Nephron (organoid): ENCODE measurements around the gene GPR18.
A peak's percentile ranks its signal among the peaks of the same experiment; 100 is the strongest.

ENCODE experiments used
- H3K27ac Mint-ChIP-seq, 3 experiments: 2 replicates each; pipeline ENCODE4 v1.8.0; 2020; ENCODE audit warnings: mixed read lengths in 3 of 3, mild to moderate bottlenecking in 2 of 3, moderate library complexity in 1 of 3
- H3K27me3 Mint-ChIP-seq: 2 replicates; pipeline ENCODE4 v1.8.0; 2021; ENCODE audit warnings: low read depth, mild to moderate bottlenecking, moderate library complexity, mixed read lengths
- H3K36me3 Mint-ChIP-seq: 2 replicates; pipeline ENCODE4 v1.8.0; 2020; ENCODE audit warnings: low read depth, mixed read lengths
- H3K4me1 Mint-ChIP-seq: 2 replicates; pipeline ENCODE4 v1.8.0; 2020; ENCODE audit warnings: mixed read lengths
- H3K4me3 Mint-ChIP-seq, 3 experiments: 2 replicates each; pipeline ENCODE4 v1.8.0; 2020; ENCODE audit warnings: mild to moderate bottlenecking in 3 of 3, mixed read lengths in 3 of 3, moderate library complexity in 2 of 3
- H3K9me3 Mint-ChIP-seq: 2 replicates; pipeline ENCODE4 v1.8.0; 2020; ENCODE audit warnings: mixed read lengths
- TF ChIP-seq, protein P1 (sequence below), 3 experiments: fragments of 200-600 bp; sonication (generic); IDR thresholded peaks; one replicate each; pipeline ENCODE4 v1.5.0; 2021; ENCODE audit warnings: antibody characterized with exemption in 3 of 3; ENCODE audit not compliant: unreplicated experiment in 3 of 3

GPR18 gene

GRCh38 chr13:99260216-99260615, 2.0 kb upstream of the GPR18 start:
- Mint-ChIP-seq H3K4me1 (peaks cover 15% of the 10 kb centered on the region), H3K27me3 (no peaks in the 10 kb centered on the region), H3K27ac (no peak overlapping the region), H3K4me3 (no peak overlapping the region), H3K9me3 (no peaks in the 10 kb centered on the region), H3K36me3 (peaks cover 10% of the 10 kb centered on the region)
- TF ChIP-seq, protein P1, sequence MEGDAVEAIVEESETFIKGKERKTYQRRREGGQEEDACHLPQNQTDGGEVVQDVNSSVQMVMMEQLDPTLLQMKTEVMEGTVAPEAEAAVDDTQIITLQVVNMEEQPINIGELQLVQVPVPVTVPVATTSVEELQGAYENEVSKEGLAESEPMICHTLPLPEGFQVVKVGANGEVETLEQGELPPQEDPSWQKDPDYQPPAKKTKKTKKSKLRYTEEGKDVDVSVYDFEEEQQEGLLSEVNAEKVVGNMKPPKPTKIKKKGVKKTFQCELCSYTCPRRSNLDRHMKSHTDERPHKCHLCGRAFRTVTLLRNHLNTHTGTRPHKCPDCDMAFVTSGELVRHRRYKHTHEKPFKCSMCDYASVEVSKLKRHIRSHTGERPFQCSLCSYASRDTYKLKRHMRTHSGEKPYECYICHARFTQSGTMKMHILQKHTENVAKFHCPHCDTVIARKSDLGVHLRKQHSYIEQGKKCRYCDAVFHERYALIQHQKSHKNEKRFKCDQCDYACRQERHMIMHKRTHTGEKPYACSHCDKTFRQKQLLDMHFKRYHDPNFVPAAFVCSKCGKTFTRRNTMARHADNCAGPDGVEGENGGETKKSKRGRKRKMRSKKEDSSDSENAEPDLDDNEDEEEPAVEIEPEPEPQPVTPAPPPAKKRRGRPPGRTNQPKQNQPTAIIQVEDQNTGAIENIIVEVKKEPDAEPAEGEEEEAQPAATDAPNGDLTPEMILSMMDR (IDR thresholded peaks at IDR 0.05; ENCODE audit: unreplicated experiment in 3 of 3), result no peak

GRCh38 chr13:99258946-99259345, 767 bp upstream of the GPR18 start:
- no peaks in the 10 kb centered on the region for H3K27me3 Mint-ChIP-seq
- no peak overlapping the region for H3K27ac Mint-ChIP-seq
- no peaks in the 10 kb centered on the region for H3K9me3 Mint-ChIP-seq
- H3K4me3 Mint-ChIP-seq, result no peak overlapping the region
- TF ChIP-seq, protein P1 (IDR thresholded peaks at IDR 0.05; ENCODE audit: unreplicated experiment in 3 of 3), result no peak
- H3K4me1 Mint-ChIP-seq, result peaks cover 21% of the 10 kb centered on the region
- peaks cover 16% of the 10 kb centered on the region for H3K36me3 Mint-ChIP-seq

GRCh38 chr13:99257291-99257690, 888 bp downstream of the GPR18 start:
- no peak overlapping the region for H3K4me3 Mint-ChIP-seq
- TF ChIP-seq, protein P1 (IDR thresholded peaks at IDR 0.05; ENCODE audit: unreplicated experiment in 3 of 3), result no peak
- peaks cover 9% of the 10 kb centered on the region for H3K4me1 Mint-ChIP-seq
- H3K36me3 Mint-ChIP-seq, result peaks cover 16% of the 10 kb centered on the region
- H3K9me3 Mint-ChIP-seq, result no peaks in the 10 kb centered on the region
- H3K27ac Mint-ChIP-seq, result no peak overlapping the region
- no peaks in the 10 kb centered on the region for H3K27me3 Mint-ChIP-seq

GRCh38 chr13:99256709-99257108, 1.5 kb downstream of the GPR18 start:
- Mint-ChIP-seq H3K27me3 (no peaks in the 10 kb centered on the region), H3K4me1 (peaks cover 9% of the 10 kb centered on the region), H3K9me3 (no peaks in the 10 kb centered on the region), H3K4me3 (no peak overlapping the region), H3K27ac (no peak overlapping the region), H3K36me3 (peaks cover 16% of the 10 kb centered on the region)
- TF ChIP-seq, protein P1 (IDR thresholded peaks at IDR 0.05; ENCODE audit: unreplicated experiment in 3 of 3), result no peak

DNA sequence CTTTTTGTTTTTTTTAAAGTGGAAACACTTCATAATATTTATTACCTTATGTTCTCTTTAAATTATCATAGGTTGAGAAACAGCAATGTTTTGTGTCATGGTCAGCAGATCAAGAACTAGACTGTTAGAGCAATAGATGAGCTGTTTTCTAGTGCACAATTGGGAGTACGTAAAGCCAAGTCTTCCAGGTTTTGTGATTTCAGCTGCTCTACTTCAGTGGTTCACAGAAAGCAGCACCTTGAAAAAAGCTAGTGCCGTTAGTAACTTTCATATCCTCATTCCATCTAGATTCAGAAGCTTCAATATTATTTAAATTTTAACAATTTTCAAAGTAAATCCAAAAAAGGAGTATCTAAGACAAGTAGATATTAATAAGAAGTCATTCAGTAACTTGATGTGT, 1.9 kb downstream of the GPR18 start:
- Mint-ChIP-seq H3K9me3 (no peaks in the 10 kb centered on the region), H3K4me3 (no peak overlapping the region), H3K27ac (no peak overlapping the region), H3K4me1 (peaks cover 9% of the 10 kb centered on the region), H3K27me3 (no peaks in the 10 kb centered on the region), H3K36me3 (peaks cover 18% of the 10 kb centered on the region)
- TF ChIP-seq, protein P1 (IDR thresholded peaks at IDR 0.05; ENCODE audit: unreplicated experiment in 3 of 3), result no peak

DNA sequence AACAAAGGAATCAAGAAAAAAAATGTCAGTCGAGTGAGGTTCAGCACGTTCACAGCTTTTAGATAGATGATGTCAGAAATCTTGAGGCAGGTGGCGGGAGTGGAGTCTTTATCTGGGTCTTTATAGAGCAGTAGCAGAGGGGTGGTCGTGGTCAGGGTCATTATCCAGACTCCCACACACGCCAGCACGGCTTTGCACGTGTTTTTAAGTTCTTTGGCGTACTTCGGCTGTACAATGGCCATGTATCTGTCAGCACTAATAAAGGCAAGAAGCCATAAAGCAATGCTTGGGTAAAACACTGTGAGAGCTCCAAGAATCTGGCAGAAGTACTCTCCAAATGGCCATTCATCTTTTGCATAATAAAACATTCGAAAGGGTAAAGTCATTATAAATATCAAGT, 2.9 kb downstream of the GPR18 start:
- no peak overlapping the region for H3K4me3 Mint-ChIP-seq
- H3K27me3 Mint-ChIP-seq, result no peaks in the 10 kb centered on the region
- peaks cover 9% of the 10 kb centered on the region for H3K4me1 Mint-ChIP-seq
- H3K9me3 Mint-ChIP-seq, result no peaks in the 10 kb centered on the region
- peak overlapping the region in 1 of 3 experiments; percentile 13 for H3K27ac Mint-ChIP-seq
- TF ChIP-seq, protein P1 (IDR thresholded peaks at IDR 0.05; ENCODE audit: unreplicated experiment in 3 of 3), result no peak
- H3K36me3 Mint-ChIP-seq, result peaks cover 23% of the 10 kb centered on the region
